ENCODE results near the gene RHOB. TPM values are rescaled to one million over a fixed set of nuclear protein-coding genes. Genes with fewer than 3 reads are reported as not detected.

The RHOB gene
- total RNA-seq, 1 donor from 2014 or later, result 193 TPM

DNA sequence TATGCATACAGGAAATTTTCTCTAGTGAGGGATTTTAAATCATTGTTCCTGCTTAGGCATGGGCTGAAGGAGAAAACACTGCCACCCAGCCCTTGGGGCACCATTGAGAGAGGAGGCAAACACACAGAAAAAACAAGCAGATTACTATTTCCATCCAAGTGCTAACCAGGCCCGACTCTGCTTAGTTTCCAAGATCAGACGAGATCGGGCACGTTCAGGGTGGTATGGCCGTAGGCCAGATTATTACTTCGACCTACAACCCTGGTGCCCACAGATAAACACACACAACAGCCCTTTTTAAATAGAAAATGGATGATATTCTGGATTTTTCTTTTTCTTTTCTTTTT lies 45.4 kb upstream of the RHOB start:
- intact Hi-C loops (cut with micrococcal nuclease), result no loop called here
- H3K27me3 ChIP-seq (ENCODE audit: low read depth), result no peaks in the 10 kb centered on the region
- no peak for DNase-seq
- TF ChIP-seq, protein P1, sequence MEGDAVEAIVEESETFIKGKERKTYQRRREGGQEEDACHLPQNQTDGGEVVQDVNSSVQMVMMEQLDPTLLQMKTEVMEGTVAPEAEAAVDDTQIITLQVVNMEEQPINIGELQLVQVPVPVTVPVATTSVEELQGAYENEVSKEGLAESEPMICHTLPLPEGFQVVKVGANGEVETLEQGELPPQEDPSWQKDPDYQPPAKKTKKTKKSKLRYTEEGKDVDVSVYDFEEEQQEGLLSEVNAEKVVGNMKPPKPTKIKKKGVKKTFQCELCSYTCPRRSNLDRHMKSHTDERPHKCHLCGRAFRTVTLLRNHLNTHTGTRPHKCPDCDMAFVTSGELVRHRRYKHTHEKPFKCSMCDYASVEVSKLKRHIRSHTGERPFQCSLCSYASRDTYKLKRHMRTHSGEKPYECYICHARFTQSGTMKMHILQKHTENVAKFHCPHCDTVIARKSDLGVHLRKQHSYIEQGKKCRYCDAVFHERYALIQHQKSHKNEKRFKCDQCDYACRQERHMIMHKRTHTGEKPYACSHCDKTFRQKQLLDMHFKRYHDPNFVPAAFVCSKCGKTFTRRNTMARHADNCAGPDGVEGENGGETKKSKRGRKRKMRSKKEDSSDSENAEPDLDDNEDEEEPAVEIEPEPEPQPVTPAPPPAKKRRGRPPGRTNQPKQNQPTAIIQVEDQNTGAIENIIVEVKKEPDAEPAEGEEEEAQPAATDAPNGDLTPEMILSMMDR (IDR thresholded peaks at IDR 0.05; ENCODE audit: borderline replicate concordance), result no peak
- H3K27ac ChIP-seq (replicated peaks), result no peak overlapping the region
- no peak overlapping the region for H3K4me3 ChIP-seq
- H3K9me3 ChIP-seq (replicated peaks), result no peaks in the 10 kb centered on the region
- no peaks in the 10 kb centered on the region for H3K4me1 ChIP-seq
- H3K36me3 ChIP-seq, result no peaks in the 10 kb centered on the region

DNA sequence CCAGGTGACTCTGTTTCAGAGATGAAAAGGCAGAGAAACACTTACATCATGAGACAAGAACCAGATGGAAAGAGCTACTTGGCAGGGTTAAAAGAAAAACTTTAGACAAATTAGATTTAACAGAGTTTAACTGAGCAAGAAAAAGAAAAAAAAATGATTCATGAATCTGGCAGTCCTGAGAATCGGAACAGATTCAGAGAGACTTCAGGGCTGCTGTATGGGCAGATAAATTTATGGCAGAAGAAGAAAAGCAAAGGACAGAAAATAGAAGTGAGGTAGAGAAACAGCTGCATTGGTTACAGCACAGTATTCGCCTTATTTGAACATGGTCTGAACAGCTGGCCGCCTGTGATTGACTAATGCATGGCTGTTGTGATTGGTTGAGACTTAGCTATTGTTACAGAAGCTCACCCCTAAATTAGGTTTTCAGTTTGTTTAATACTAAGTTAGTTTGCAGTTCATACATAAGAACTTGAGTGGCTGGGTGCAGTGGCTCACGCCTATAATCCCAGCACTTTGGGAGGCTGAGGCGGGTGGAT lies 43.0 kb upstream of the RHOB start:
- TF ChIP-seq, protein P1 (IDR thresholded peaks at IDR 0.05; ENCODE audit: borderline replicate concordance), result no peak
- H3K4me1 ChIP-seq, result no peaks in the 10 kb centered on the region
- H3K27me3 ChIP-seq (ENCODE audit: low read depth), result no peaks in the 10 kb centered on the region
- no peaks in the 10 kb centered on the region for H3K36me3 ChIP-seq
- no peak overlapping the region for H3K4me3 ChIP-seq
- peaks cover 11% of the 10 kb centered on the region for H3K9me3 ChIP-seq (replicated peaks)
- no peak for DNase-seq
- intact Hi-C loops (cut with micrococcal nuclease), result no loop called here
- H3K27ac ChIP-seq (replicated peaks), result no peak overlapping the region

DNA sequence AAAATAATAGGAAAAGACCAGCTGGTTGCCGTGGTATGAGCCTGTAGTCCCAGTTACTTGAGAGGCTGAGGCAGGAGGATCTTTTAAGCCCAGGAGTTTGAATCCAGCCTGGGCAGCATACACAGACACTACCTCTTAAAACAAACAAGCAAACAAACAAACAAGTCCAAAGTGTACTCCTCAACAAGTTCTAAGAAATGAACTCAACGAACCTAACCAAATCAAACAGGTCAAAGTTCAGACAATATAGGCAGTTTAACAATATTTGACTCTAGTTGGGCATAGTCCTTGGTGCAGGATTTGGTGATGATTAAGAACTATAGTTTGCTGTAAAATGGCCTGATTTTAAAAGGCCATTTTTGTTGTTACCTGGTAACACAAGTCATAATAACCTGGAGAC lies 41.9 kb upstream of the RHOB start:
- no peak overlapping the region for H3K27ac ChIP-seq (replicated peaks)
- H3K4me1 ChIP-seq, result no peaks in the 10 kb centered on the region

DNA sequence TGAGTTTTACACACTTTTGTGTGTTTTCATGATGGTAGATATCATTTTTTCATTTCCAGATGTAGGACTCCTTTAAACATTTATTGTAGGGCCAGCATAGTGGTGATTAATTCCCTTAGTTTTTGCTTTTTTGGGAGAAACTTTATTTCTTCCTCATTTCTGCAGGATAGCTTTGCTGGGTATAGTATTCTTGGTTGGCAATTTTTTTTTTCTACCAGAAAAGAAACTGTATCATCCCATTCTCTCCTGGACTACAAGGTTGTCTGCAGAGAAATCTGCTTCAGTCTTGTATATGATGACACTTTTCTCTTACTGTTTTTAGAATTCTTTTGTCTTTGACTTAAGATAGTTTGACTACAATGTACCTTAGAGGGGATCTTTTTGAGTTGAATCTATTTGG lies 37.8 kb upstream of the RHOB start:
- H3K36me3 ChIP-seq, result no peaks in the 10 kb centered on the region
- no peaks in the 10 kb centered on the region for H3K4me1 ChIP-seq
- intact Hi-C loops (cut with micrococcal nuclease), result no loop called here
- no peaks in the 10 kb centered on the region for H3K27me3 ChIP-seq (ENCODE audit: low read depth)
- TF ChIP-seq, protein P1 (IDR thresholded peaks at IDR 0.05; ENCODE audit: borderline replicate concordance), result no peak
- no peak for DNase-seq
- no peak overlapping the region for H3K27ac ChIP-seq (replicated peaks)
- peaks cover 29% of the 10 kb centered on the region for H3K9me3 ChIP-seq (replicated peaks)
- no peak overlapping the region for H3K4me3 ChIP-seq

More for the DNA sequence above, 41.9 kb upstream of the RHOB start:
- H3K9me3 ChIP-seq (replicated peaks), result peaks cover 22% of the 10 kb centered on the region
- no peak overlapping the region for H3K4me3 ChIP-seq
- H3K36me3 ChIP-seq, result no peaks in the 10 kb centered on the region
- H3K27me3 ChIP-seq (ENCODE audit: low read depth), result no peaks in the 10 kb centered on the region
- DNase-seq, result no peak
- TF ChIP-seq, protein P1 (IDR thresholded peaks at IDR 0.05; ENCODE audit: borderline replicate concordance), result no peak
- intact Hi-C loops (cut with micrococcal nuclease), result no loop called here

DNA sequence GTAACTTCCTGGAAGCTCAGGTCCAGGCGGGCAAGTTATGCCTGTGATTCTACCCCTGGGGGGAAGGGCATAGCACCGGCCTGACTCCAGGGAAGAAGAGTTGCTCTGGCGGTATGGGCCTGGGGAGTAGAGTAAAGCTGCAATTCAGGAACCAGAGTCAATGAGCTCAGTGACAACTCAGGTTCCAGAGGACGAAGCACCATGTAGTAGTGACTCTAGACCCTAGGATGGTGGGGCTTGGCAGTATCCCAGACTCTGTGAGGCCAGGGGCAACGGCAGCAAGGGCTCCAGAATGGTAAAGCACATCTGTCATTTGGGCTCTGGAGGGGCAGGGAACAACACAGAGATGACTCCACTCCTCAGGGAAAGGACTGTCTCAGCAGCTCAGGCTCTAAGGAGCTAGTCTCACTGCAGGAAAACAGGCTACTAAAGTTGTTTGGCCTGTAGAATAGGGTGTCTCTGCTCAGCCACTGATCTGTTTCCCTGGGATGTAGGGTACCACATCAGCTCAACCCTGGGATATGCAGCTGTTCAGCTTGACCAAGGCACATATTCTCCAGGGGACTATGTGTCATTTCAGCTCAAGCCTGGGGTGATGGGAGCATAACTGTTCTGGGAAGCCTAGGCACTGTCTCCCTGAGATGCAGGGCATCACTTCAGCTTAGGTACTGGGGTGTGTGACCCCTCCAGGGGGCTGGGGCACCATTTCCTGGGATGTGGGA lies 36.2 kb upstream of the RHOB start:
- intact Hi-C loops (cut with micrococcal nuclease), result no loop called here
- no peak for DNase-seq
- Histone ChIP-seq H3K4me1 (no peaks in the 10 kb centered on the region), H3K27ac (replicated peaks) (peak overlapping the region; percentile 47), H3K4me3 (no peak overlapping the region), H3K36me3 (no peaks in the 10 kb centered on the region), H3K9me3 (replicated peaks) (peaks cover 29% of the 10 kb centered on the region), H3K27me3 (ENCODE audit: low read depth) (no peaks in the 10 kb centered on the region)
- TF ChIP-seq, protein P1 (IDR thresholded peaks at IDR 0.05; ENCODE audit: borderline replicate concordance), result no peak
